CD14-positive monocyte (primary cell): ENCODE data around the gene TEX13D. TPM values are rescaled to one million over a fixed set of nuclear protein-coding genes. Genes with fewer than 3 reads are reported as not detected.

Experiments used
- DNase-seq, 3 donors: peaks; one replicate each; pipeline ENCODE4 v3.0.0-alpha.2; 2011 to 2022
- H2AFZ ChIP-seq: 2 replicates; pipeline ENCODE4 v1.6.0; 2012; ENCODE audit warnings: mild to moderate bottlenecking, low read depth, low read length, inconsistent platforms; ENCODE audit not compliant: insufficient read depth, poor library complexity, severe bottlenecking
- H3K27ac ChIP-seq, 2 donors: 1 replicate in 1 of 2; 2 replicates in 1 of 2; pipeline ENCODE4 v1.5.1; 2012 to 2013; ENCODE audit warnings: low read length in 2 of 2, control low read depth in 1 of 2, inconsistent platforms in 1 of 2, low read depth in 1 of 2, mild to moderate bottlenecking in 1 of 2
- H3K27me3 ChIP-seq, 2 donors: one replicate each; pipeline versions ENCODE4 v1.6.0 to v1.6.1; 2011 to 2013; ENCODE audit warnings: low read length in 2 of 2; ENCODE audit not compliant: control insufficient read depth in 2 of 2, insufficient read depth in 2 of 2
- H3K36me3 ChIP-seq, 2 donors: replicated peaks in 1 of 2; 1 replicate in 1 of 2; 2 replicates in 1 of 2; pipeline versions ENCODE4 v1.5.1 to v1.6.1; 2012 to 2013; ENCODE audit warnings: low read length in 2 of 2, control low read depth in 1 of 2, inconsistent platforms in 1 of 2, mild to moderate bottlenecking in 1 of 2; ENCODE audit not compliant: insufficient read depth in 2 of 2, control insufficient read depth in 1 of 2
- H3K4me1 ChIP-seq, 2 donors: 1 replicate in 1 of 2; 2 replicates in 1 of 2; pipeline versions ENCODE4 v1.5.1 to v1.6.1; 2012 to 2013; ENCODE audit warnings: low read length in 2 of 2, control low read depth in 1 of 2, inconsistent platforms in 1 of 2, mild to moderate bottlenecking in 1 of 2, moderate library complexity in 1 of 2; ENCODE audit not compliant: insufficient read depth in 2 of 2, control insufficient read depth in 1 of 2
- H3K4me2 ChIP-seq: replicated peaks from 2 replicates; pipeline ENCODE3; 2012; ENCODE audit warnings: low read length, moderate library complexity, mild to moderate bottlenecking; ENCODE audit not compliant: poor library complexity, severe bottlenecking; ENCODE audit errors: extremely low read depth
- H3K4me3 ChIP-seq, 3 experiments: fragments of 200-600 bp in 1 of 3; sonication (generic) in 1 of 3; replicated peaks in 1 of 3; 1 replicate in 2 of 3; 2 replicates in 1 of 3; pipeline ENCODE4 v1.5.1; 2011 to 2013; ENCODE audit warnings: low read length in 3 of 3, mild to moderate bottlenecking in 3 of 3, control low read depth in 2 of 3, low read depth in 2 of 3, inconsistent platforms in 1 of 3, moderate library complexity in 1 of 3
- H3K79me2 ChIP-seq: 2 replicates; pipeline ENCODE4 v1.6.0; 2012; ENCODE audit warnings: mild to moderate bottlenecking, control low read depth, inconsistent platforms, low read length, moderate library complexity; ENCODE audit not compliant: insufficient read depth
- H3K9ac ChIP-seq: 2 replicates; pipeline ENCODE4 v1.6.0; 2017; ENCODE audit warnings: low read length, mild to moderate bottlenecking; ENCODE audit not compliant: insufficient read depth, poor library complexity, severe bottlenecking
- H3K9me3 ChIP-seq, 2 donors: replicated peaks in 1 of 2; 1 replicate in 1 of 2; 2 replicates in 1 of 2; pipeline versions ENCODE4 v1.5.1 to v1.6.1; 2012 to 2013; ENCODE audit warnings: low read length in 2 of 2, control low read depth in 1 of 2; ENCODE audit not compliant: control insufficient read depth in 1 of 2, insufficient read depth in 1 of 2
- H4K20me1 ChIP-seq: 2 replicates; pipeline ENCODE4 v1.6.0; 2012; ENCODE audit warnings: mild to moderate bottlenecking, low read length, control low read depth, moderate library complexity; ENCODE audit not compliant: insufficient read depth
- H3K27ac Mint-ChIP-seq, 7 donors: one replicate each; pipeline ENCODE4 v1.8.0; 2020; ENCODE audit warnings: mild to moderate bottlenecking in 7 of 7, mixed read lengths in 7 of 7, moderate library complexity in 6 of 7, inconsistent platforms in 2 of 7
- H3K27me3 Mint-ChIP-seq, 3 donors: one replicate each; pipeline ENCODE4 v1.8.0; 2021 to 2022; ENCODE audit warnings: low read depth in 3 of 3, mild to moderate bottlenecking in 3 of 3, mixed read lengths in 3 of 3, moderate library complexity in 3 of 3, inconsistent platforms in 1 of 3
- H3K36me3 Mint-ChIP-seq, 2 donors: one replicate each; pipeline ENCODE4 v1.8.0; 2020; ENCODE audit warnings: mixed read lengths in 2 of 2, inconsistent platforms in 1 of 2, mild to moderate bottlenecking in 1 of 2
- H3K4me1 Mint-ChIP-seq: one replicate; pipeline ENCODE4 v1.8.0; 2020; ENCODE audit warnings: mild to moderate bottlenecking, mixed read lengths
- H3K4me3 Mint-ChIP-seq, 2 donors: one replicate each; pipeline ENCODE4 v1.8.0; 2020; ENCODE audit warnings: mild to moderate bottlenecking in 2 of 2, mixed read lengths in 2 of 2, moderate library complexity in 1 of 2
- H3K9me3 Mint-ChIP-seq, 7 donors: one replicate each; pipeline ENCODE4 v1.8.0; 2020 to 2022; ENCODE audit warnings: mixed read lengths in 7 of 7, mild to moderate bottlenecking in 6 of 7, moderate library complexity in 6 of 7, inconsistent platforms in 2 of 7
- CTCF ChIP-seq: fragments of 200-600 bp; IDR thresholded peaks from one replicate; pipeline ENCODE4 v1.8.0; 2022; ENCODE audit warnings: antibody characterized with exemption, mild to moderate bottlenecking
- WGBS: methylation state at CpG from one replicate; pipeline ENCODE4 v1.1.5; 2013; ENCODE audit warnings: missing lambda C conversion rate; ENCODE audit not compliant: insufficient coverage; 5-methylcytosine and 5-hydroxymethylcytosine counted together
- intact Hi-C, 2 donors: fragments of 100-400 bp; cut with micrococcal nuclease; formaldehyde crosslinking; loops; one replicate each; pipeline versions ENCODE4 v1.15.0 to v1.15.1; 2023
- polyA plus RNA-seq, 3 donors: library from polyadenylated mRNA; depleted of rRNA in 1 of 3; unstranded in 2 of 3; stranded (reverse) in 1 of 3; fragments of 300-500 nt in 2 of 3; fragments of >200 nt in 1 of 3; fragmentation: Illumina TruSeq in 2 of 3; gene quantifications; 1 replicate in 2 of 3; 2 replicates in 1 of 3; pipeline ENCODE4 v1.2.3, GENCODE V29; 2012 to 2021

TEX13D gene
- polyA plus RNA-seq, 3 donors = not detected

GRCh38 chrX:124354648-124355047, 22.2 kb downstream of the TEX13D start:
- intact Hi-C loops = no loop called here
- H3K4me3 ChIP-seq = no peak overlapping the region
- H3K36me3 ChIP-seq = no peaks in the 10 kb centered on the region
- no peaks in the 10 kb centered on the region for H4K20me1 ChIP-seq
- Mint-ChIP-seq H3K27ac (no peak overlapping the region), H3K36me3 (no peaks in the 10 kb centered on the region), H3K4me3 (no peak overlapping the region), H3K9me3 (peaks cover 0 to 3% (median 0%) of the 10 kb centered on the region in 7 donors), H3K27me3 (peaks cover 0 to 6% (median 0%) of the 10 kb centered on the region in 3 donors), H3K4me1 (no peaks in the 10 kb centered on the region)
- no peak overlapping the region for H2AFZ ChIP-seq
- H3K4me1 ChIP-seq = no peaks in the 10 kb centered on the region
- no peak for DNase-seq
- H3K9me3 ChIP-seq = no peaks in the 10 kb centered on the region
- no CpG with 5 or more reads among the region's 2 CpGs for WGBS
- no peaks in the 10 kb centered on the region for H3K79me2 ChIP-seq
- no peak overlapping the region for H3K9ac ChIP-seq
- no peak overlapping the region for H3K27ac ChIP-seq
- TF ChIP-seq CTCF = no peak
- H3K4me2 ChIP-seq = no peak overlapping the region
- no peaks in the 10 kb centered on the region for H3K27me3 ChIP-seq

- Mint-ChIP-seq H3K4me1 (peaks cover 6% of the 10 kb centered on the region), H3K36me3 (no peaks in the 10 kb centered on the region), H3K27ac (peak overlapping the region in 1 of 7 donors; percentile 2), H3K4me3 (no peak overlapping the region), H3K9me3 (peaks cover 0 to 3% (median 0%) of the 10 kb centered on the region in 7 donors), H3K27me3 (peaks cover 0 to 6% (median 0%) of the 10 kb centered on the region in 3 donors)
- Histone ChIP-seq H4K20me1 (no peaks in the 10 kb centered on the region), H3K36me3 (no peaks in the 10 kb centered on the region), H3K27ac (no peak overlapping the region), H3K4me2 (no peak overlapping the region), H3K4me3 (no peak overlapping the region), H3K4me1 (no peaks in the 10 kb centered on the region), H3K27me3 (no peaks in the 10 kb centered on the region), H2AFZ (peak overlapping the region; percentile 5), H3K79me2 (no peaks in the 10 kb centered on the region), H3K9me3 (no peaks in the 10 kb centered on the region), H3K9ac (no peak overlapping the region)
- WGBS = no CpG with 5 or more reads among the region's 3 CpGs
- intact Hi-C loops = no loop called here
- DNase-seq = no peak
- no peak for TF ChIP-seq CTCF
Observed at GRCh38 chrX:124358800-124359383, 26.4 kb downstream of the TEX13D start.
